ENCODE data around the gene USH2A.

DNA sequence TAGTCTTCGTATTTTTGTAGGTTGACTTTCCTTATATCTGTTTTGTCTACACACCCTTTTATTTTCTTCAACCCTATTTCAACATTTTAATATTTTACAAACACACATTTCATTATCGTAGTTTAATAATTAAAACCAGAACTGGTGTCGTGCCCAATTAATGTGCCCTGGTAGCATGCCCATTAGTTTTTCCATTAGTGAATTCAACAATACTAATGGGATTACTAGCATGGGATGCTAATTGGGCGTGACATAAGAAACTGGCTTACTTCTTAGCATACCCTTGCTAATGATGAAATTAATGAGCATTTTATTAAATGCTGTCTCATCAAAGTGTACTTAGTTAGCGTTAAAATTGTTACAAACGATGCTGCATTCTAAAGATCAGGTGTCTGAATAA, 332.7 kb downstream of the USH2A start:
- TF ChIP-seq POLR2A (IDR thresholded peaks at IDR 0.05): no peak
- TF ChIP-seq, protein P1, sequence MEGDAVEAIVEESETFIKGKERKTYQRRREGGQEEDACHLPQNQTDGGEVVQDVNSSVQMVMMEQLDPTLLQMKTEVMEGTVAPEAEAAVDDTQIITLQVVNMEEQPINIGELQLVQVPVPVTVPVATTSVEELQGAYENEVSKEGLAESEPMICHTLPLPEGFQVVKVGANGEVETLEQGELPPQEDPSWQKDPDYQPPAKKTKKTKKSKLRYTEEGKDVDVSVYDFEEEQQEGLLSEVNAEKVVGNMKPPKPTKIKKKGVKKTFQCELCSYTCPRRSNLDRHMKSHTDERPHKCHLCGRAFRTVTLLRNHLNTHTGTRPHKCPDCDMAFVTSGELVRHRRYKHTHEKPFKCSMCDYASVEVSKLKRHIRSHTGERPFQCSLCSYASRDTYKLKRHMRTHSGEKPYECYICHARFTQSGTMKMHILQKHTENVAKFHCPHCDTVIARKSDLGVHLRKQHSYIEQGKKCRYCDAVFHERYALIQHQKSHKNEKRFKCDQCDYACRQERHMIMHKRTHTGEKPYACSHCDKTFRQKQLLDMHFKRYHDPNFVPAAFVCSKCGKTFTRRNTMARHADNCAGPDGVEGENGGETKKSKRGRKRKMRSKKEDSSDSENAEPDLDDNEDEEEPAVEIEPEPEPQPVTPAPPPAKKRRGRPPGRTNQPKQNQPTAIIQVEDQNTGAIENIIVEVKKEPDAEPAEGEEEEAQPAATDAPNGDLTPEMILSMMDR (IDR thresholded peaks at IDR 0.05): no peak
